Sigmoid colon (tissue), 4 donors: ENCODE data around the gene KRTAP9-7.

Experiments
- POLR2A ChIP-seq, 2 donors: fragments of 450-650 bp; IDR thresholded peaks; one replicate each; pipeline ENCODE4 v1.6.1; 2016; ENCODE audit warnings: antibody characterized with exemption in 2 of 2, mild to moderate bottlenecking in 2 of 2, moderate library complexity in 2 of 2
- POLR2AphosphoS5 ChIP-seq, 4 donors: sonication (generic); formaldehyde crosslinking; IDR thresholded peaks; one replicate each; pipeline ENCODE4 v1.6.1; 2017; ENCODE audit warnings: antibody characterized with exemption in 4 of 4
- TF ChIP-seq, protein P1 (sequence below), 4 experiments: fragments of 450-650 bp in 3 of 4; fragments of 200-600 bp in 1 of 4; IDR thresholded peaks; one replicate each; pipeline ENCODE4 v1.5.1; 2016 to 2019; ENCODE audit warnings: antibody characterized with exemption in 4 of 4, mild to moderate bottlenecking in 3 of 4, moderate library complexity in 2 of 4

DNA sequence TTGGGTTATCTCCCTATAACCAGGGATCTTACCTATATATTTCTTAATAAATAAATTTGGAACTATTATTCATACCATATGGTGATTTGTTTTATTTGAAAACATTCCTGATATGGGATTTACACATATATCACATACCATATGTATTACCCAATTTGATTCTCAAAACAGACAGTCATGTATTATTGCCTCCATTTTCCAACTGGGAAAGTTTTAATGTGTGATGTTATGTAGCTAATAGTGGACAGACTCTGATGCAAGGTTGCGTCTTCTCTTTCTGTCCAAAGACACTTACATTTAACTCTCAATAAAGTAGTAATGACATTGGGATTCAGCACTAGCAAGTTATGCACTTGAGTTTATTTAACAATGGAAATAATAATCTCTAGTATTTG is 19.2 kb upstream of the KRTAP9-7 start:
- TF ChIP-seq POLR2AphosphoS5 (IDR thresholded peaks at IDR 0.05) (no peak), POLR2A (IDR thresholded peaks at IDR 0.05) (no peak)
- TF ChIP-seq, protein P1, sequence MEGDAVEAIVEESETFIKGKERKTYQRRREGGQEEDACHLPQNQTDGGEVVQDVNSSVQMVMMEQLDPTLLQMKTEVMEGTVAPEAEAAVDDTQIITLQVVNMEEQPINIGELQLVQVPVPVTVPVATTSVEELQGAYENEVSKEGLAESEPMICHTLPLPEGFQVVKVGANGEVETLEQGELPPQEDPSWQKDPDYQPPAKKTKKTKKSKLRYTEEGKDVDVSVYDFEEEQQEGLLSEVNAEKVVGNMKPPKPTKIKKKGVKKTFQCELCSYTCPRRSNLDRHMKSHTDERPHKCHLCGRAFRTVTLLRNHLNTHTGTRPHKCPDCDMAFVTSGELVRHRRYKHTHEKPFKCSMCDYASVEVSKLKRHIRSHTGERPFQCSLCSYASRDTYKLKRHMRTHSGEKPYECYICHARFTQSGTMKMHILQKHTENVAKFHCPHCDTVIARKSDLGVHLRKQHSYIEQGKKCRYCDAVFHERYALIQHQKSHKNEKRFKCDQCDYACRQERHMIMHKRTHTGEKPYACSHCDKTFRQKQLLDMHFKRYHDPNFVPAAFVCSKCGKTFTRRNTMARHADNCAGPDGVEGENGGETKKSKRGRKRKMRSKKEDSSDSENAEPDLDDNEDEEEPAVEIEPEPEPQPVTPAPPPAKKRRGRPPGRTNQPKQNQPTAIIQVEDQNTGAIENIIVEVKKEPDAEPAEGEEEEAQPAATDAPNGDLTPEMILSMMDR (IDR thresholded peaks at IDR 0.05) = no peak
